HG03457 (cell line): Measurements from ENCODE around the gene NHS.
"Not testable (repeated sequence)": the region's sequence is repeated elsewhere in the genome, so short reads cannot be mapped to it uniquely, and the experiment has no call there.

ENCODE experiments used
- ATAC-seq: cut with Tn5 transposase; IDR thresholded peaks from one replicate; pipeline ENCODE4 v1.9.1; 2021; ENCODE audit warnings: moderate number of reproducible peaks; ENCODE audit not compliant: unreplicated experiment

The NHS gene

GRCh38 chrX:17494216-17494615 lies 119.2 kb downstream of the NHS start:
- no peak for ATAC-seq

GRCh38 chrX:17495052-17495451 lies 120.1 kb downstream of the NHS start:
- no peak for ATAC-seq

GRCh38 chrX:17496407-17496806 lies 121.4 kb downstream of the NHS start:
- ATAC-seq = no peak

- ATAC-seq = no peak
Observed at GRCh38 chrX:17497193-17497592, 122.2 kb downstream of the NHS start.

- ATAC-seq = no peak
Observed at GRCh38 chrX:17499512-17499911, 124.5 kb downstream of the NHS start.

GRCh38 chrX:17500145-17500579 lies 125.2 kb downstream of the NHS start:
- ATAC-seq = no peak

GRCh38 chrX:17501746-17502145 lies 126.7 kb downstream of the NHS start:
- no peak for ATAC-seq

- ATAC-seq = not testable (repeated sequence)
Observed at GRCh38 chrX:17506352-17506751, 131.4 kb downstream of the NHS start.

DNA sequence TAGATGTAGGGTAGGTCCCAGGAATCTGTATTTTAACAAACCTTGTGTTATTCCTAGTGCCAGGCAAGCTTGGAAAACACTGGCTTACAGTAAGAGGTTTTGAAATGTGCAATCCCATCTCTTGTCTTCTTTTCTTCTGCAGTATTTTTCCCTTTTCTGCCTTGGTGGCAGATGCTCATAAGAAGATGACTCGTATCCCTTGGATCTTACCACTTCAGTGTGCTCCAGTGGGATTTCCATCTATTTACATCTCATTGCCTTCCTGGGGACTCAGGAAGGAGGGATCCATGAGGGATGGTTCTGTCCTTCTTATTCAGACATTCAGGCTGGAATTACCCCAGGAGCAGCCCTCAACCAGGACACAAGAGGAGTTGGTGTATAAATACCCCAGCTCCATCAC lies 136.6 kb downstream of the NHS start:
- ATAC-seq = no peak

GRCh38 chrX:17519358-17519757 lies 144.4 kb downstream of the NHS start:
- ATAC-seq = no peak

GRCh38 chrX:17520016-17520615 lies 145.1 kb downstream of the NHS start:
- no peak for ATAC-seq

GRCh38 chrX:17521871-17522693 lies 147.1 kb downstream of the NHS start:
- no peak for ATAC-seq

DNA sequence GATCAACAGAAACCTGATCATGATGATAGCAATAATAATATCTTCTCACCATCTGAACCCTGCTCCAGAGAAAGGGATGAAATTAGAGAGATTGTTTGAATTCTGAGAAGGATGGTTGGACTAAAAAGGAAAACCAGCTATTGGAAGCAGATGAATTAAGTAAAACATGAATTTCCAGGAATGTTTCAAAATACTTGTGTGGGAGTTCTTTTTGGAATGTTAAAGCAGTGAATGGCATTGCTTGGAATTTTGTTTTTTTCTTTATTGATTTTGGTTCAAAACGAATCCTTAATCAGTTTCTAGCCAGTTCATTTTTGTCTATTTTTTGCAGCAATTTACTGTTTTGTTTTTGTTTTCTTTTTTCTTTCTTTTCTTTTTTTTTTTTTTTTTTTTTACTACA lies 150.3 kb downstream of the NHS start:
- ATAC-seq = no peak

- no peak for ATAC-seq
Observed at GRCh38 chrX:17525762-17526555, 151.0 kb downstream of the NHS start.

- no peak for ATAC-seq
Observed at GRCh38 chrX:17527135-17527701, 152.2 kb downstream of the NHS start.

GRCh38 chrX:17527922-17528321 lies 152.9 kb downstream of the NHS start:
- no peak for ATAC-seq

- ATAC-seq = no peak
Observed at GRCh38 chrX:17529151-17529745, 154.2 kb downstream of the NHS start.

DNA sequence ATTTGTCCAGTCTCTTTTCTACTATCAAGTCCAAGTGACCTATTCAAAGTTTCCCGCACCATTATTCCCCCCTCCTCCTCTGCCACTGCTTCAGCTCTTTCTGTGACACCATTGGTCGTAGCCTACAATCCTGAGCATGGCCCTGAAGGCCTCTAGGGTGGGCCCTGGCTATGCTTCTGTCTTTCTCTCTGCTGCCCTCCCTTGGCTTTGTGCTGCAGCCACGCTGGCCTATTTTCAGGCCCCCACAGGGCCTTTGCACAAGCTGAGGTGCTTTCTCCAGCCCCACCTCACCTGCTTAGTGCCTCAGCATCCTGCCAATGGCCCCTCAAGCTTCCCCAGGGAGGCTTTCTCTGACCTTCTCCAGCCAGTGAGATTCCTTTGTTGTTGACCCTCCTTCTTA lies 156.5 kb downstream of the NHS start:
- no peak for ATAC-seq

- no peak for ATAC-seq
Observed at GRCh38 chrX:17535229-17535628, 160.2 kb downstream of the NHS start.

GRCh38 chrX:17537723-17538243 lies 162.8 kb downstream of the NHS start:
- ATAC-seq = no peak

GRCh38 chrX:17542123-17542522 lies 167.1 kb downstream of the NHS start:
- no peak for ATAC-seq
